Esophagus squamous epithelium (tissue), 5 donors: Measurements from ENCODE around the gene CADM4. TPM values are rescaled to one million over a fixed set of nuclear protein-coding genes. Genes with fewer than 3 reads are reported as not detected.

Source experiments
- DNase-seq: peaks from one replicate; lab custom pipeline; 2025; lab: John Stamatoyannopoulos, UW
- H3K27ac ChIP-seq, 4 donors: fragments of 200-600 bp; sonication (generic); one replicate each; pipeline ENCODE4 v1.5.1; 2016 to 2019; ENCODE audit warnings: mild to moderate bottlenecking in 1 of 4
- H3K27me3 ChIP-seq, 4 donors: fragments of 200-600 bp; sonication (generic); 1 replicate in 3 of 4; 2 replicates in 1 of 4; pipeline versions ENCODE4 v1.5.1 to v1.6.0; 2017 to 2021; ENCODE audit warnings: antibody characterized with exemption in 1 of 4
- H3K36me3 ChIP-seq, 3 donors: fragments of 200-600 bp; sonication (generic); one replicate each; pipeline ENCODE4 v1.5.1; 2016 to 2019
- H3K4me1 ChIP-seq, 3 donors: fragments of 200-600 bp; sonication (generic); one replicate each; pipeline ENCODE4 v1.5.1; 2017 to 2019
- H3K4me3 ChIP-seq, 4 donors: fragments of 200-600 bp; sonication (generic); 1 replicate in 3 of 4; 2 replicates in 1 of 4; pipeline ENCODE4 v1.5.1; 2016 to 2019; ENCODE audit warnings: mild to moderate bottlenecking in 2 of 4, moderate library complexity in 1 of 4
- H3K9me3 ChIP-seq, 3 donors: fragments of 200-600 bp; sonication (generic); one replicate each; pipeline ENCODE4 v1.5.1; 2016 to 2019
- POLR2A ChIP-seq, 4 donors: fragments of 450-650 bp; IDR thresholded peaks; one replicate each; pipeline ENCODE4 v1.6.1; 2017; ENCODE audit warnings: antibody characterized with exemption in 4 of 4, mild to moderate bottlenecking in 4 of 4, moderate library complexity in 3 of 4
- WGBS, 2 donors: methylation state at CpG; one replicate each; pipeline ENCODE4 v1.1.5; 2018; 5-methylcytosine and 5-hydroxymethylcytosine counted together
- intact Hi-C: fragments of 100-400 bp; cut with DNase I; formaldehyde crosslinking; loops from one replicate; pipeline ENCODE4 v1.15.0; 2022
- total RNA-seq, 4 donors: library from RNA; depleted of rRNA; stranded (reverse); fragments of >200 nt; gene quantifications; one replicate each; pipeline ENCODE4 v1.1.0, GENCODE V29; 2016
- TF ChIP-seq, protein P1 (sequence below), 6 experiments: fragments of 450-650 bp in 4 of 6; fragments of 200-600 bp in 2 of 6; sonication (generic) in 2 of 6; IDR thresholded peaks; one replicate each; pipeline ENCODE4 v1.5.1; 2016 to 2019; ENCODE audit warnings: antibody characterized with exemption in 6 of 6, mild to moderate bottlenecking in 4 of 6, moderate library complexity in 4 of 6
- donor health status: DM: yes; HTN: yes; CAD: no.

Gene CADM4
- total RNA-seq, 4 donors from 2014 or later, result 8.8 to 22.8 (median 10.5) TPM

DNA sequence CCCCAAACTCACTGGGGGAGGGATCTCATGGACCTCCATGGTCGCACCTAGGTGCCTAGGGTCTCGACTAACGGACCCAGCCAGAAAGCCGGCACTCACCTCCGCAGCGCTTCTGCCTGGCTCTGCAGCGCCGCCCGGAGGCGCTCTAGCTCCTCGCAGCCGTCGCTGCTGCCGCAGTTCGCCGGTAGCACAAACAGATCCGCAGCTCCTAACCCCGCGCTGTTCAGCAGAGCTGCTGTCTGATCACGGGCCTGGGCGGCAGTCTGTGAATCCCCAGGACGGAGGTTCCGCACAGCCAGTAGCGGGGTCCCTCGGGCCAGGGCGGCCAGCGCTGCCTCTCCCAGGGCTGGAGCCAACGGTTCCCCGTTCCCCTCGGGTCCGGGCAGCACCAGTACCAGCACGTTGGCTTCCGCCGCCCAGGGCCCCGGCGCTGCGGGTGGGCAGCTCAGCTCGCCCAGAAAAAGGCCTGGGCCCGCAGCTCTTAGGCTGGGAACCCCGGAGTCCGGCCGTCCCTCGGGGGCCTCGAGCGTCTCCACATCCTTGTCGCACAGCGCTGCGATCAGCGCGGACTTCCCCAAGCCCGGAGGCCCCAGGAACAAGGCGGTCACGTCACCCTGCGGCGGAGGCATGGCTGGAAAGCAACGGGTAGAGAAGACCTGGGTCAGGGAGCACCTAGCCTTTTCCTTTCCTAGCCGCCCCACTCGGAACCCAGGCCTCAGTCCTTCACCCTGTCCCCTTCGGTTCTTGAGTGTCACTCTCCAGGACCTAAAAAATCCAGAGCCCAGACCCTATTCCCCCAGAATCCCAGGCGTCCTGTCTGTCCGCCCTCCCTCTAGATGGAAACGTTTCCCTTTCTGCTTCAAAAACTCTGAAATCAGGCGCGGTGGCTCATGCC, 44.7 kb downstream of the CADM4 start:
- Histone ChIP-seq H3K36me3 (peaks cover 13 to 64% (median 22%) of the 10 kb centered on the region in 3 donors), H3K27ac (peak overlapping the region; percentile 91 to 99 (median 98)), H3K4me3 (peak overlapping the region; percentile 49 to 82 (median 74)), H3K27me3 (no peaks in the 10 kb centered on the region), H3K9me3 (no peaks in the 10 kb centered on the region), H3K4me1 (peaks cover 27 to 54% (median 29%) of the 10 kb centered on the region in 3 donors)
- no peak for DNase-seq
- intact Hi-C loops, result loop anchor here (10.0 kb wide), 1 partner anchor 60 kb away; the partner anchor contains the start of gene ZNF575
- WGBS, 2 donors, result 1 to 3% methylated on average over 25 to 31 of the region's 64 CpGs
- TF ChIP-seq, protein P1, sequence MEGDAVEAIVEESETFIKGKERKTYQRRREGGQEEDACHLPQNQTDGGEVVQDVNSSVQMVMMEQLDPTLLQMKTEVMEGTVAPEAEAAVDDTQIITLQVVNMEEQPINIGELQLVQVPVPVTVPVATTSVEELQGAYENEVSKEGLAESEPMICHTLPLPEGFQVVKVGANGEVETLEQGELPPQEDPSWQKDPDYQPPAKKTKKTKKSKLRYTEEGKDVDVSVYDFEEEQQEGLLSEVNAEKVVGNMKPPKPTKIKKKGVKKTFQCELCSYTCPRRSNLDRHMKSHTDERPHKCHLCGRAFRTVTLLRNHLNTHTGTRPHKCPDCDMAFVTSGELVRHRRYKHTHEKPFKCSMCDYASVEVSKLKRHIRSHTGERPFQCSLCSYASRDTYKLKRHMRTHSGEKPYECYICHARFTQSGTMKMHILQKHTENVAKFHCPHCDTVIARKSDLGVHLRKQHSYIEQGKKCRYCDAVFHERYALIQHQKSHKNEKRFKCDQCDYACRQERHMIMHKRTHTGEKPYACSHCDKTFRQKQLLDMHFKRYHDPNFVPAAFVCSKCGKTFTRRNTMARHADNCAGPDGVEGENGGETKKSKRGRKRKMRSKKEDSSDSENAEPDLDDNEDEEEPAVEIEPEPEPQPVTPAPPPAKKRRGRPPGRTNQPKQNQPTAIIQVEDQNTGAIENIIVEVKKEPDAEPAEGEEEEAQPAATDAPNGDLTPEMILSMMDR (IDR thresholded peaks at IDR 0.05), result peak; percentile 40 to 87 (median 66)
- TF ChIP-seq POLR2A (IDR thresholded peaks at IDR 0.05), result peak in 1 of 4 donors; percentile 41

DNA sequence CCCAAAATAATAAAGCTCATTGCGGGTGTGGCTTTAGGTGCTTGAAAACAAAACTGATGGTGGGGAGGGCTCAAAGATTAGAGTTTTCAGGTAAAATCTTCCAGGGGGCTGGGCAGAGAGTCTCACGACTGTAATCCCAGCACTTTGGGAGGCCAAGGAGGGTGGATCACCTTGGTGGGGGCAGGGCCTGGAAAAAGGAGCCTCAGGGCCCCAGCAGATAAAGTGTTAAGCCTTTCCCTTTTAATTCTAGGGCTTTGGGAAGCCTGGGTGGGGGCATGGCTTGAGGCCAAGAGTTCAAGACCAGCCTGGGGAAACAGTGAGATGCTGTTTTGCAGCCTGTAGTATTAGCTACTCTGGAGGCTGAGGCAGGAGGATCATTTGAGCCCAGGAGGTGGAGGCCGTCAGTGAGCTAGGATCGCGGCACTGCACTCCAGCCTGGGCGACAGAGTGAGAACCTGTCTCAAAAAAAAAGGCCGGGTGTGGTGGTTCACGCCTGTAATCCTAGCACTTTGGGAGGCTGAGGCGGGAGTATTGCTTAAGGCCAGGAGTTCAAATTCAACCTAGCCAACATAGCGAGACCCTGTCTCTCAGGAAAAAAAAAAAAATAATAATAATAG, 45.5 kb downstream of the CADM4 start:
- H3K36me3 ChIP-seq, result peaks cover 13 to 64% (median 17%) of the 10 kb centered on the region in 3 donors
- intact Hi-C loops, result loop anchor here (10.0 kb wide), 1 partner anchor 59 kb away; the partner anchor contains the start of gene ZNF575
- no peak for TF ChIP-seq POLR2A (IDR thresholded peaks at IDR 0.05)
- TF ChIP-seq, protein P1 (IDR thresholded peaks at IDR 0.05), result no peak

DNA sequence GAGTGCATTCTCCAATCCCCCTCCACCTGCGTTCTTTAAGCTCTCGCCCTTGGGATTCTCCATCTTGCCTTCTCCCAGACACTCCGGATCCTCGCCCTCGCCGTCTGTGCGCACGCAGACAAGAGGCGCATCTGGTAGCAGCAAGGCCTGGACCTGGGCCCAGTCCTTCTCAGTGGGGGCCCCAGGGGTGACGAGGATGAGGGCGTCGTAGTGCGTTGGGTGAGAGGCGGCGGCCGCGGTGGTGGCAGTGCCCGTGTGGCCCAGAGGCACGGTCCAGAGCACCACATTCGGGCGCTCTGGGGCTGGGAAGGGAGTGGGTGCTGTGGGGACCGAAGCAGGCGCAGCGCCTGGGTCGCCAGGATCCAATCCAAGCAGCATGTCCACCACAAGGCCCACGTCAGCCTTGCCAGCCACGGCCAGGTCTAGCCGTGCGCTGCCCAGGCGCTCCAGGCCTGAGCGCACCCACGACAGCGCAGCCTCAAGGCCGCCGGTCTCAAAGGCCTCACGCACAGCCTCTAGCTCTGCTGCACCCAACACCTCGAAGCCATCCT, 46.8 kb downstream of the CADM4 start:
- H3K27me3 ChIP-seq, result no peaks in the 10 kb centered on the region
- 95% methylated on average over 4 to 8 of the region's 37 CpGs for WGBS, 2 donors
- H3K27ac ChIP-seq, result no peak overlapping the region
- intact Hi-C loops, result loop anchor here (10.0 kb wide), 1 partner anchor 58 kb away; the partner anchor contains the start of gene ZNF575
- TF ChIP-seq, protein P1 (IDR thresholded peaks at IDR 0.05), result no peak
- TF ChIP-seq POLR2A (IDR thresholded peaks at IDR 0.05), result no peak
- peaks cover 12 to 57% (median 13%) of the 10 kb centered on the region in 3 donors for H3K36me3 ChIP-seq
- no peak overlapping the region for H3K4me3 ChIP-seq
- no peak for DNase-seq
- H3K9me3 ChIP-seq, result no peaks in the 10 kb centered on the region
- H3K4me1 ChIP-seq, result peaks cover 26 to 46% (median 27%) of the 10 kb centered on the region in 3 donors

More for the DNA sequence above, 45.5 kb downstream of the CADM4 start:
- Histone ChIP-seq H3K27me3 (no peaks in the 10 kb centered on the region), H3K4me3 (peak overlapping the region; percentile 49 to 82 (median 74)), H3K27ac (peak overlapping the region in 3 of 4 donors; percentile 91 to 99 (median 97)), H3K9me3 (no peaks in the 10 kb centered on the region), H3K4me1 (peaks cover 27 to 54% (median 29%) of the 10 kb centered on the region in 3 donors)
- DNase-seq, result no peak
- 85% methylated on average over 10 of the region's 10 CpGs for WGBS, 2 donors

DNA sequence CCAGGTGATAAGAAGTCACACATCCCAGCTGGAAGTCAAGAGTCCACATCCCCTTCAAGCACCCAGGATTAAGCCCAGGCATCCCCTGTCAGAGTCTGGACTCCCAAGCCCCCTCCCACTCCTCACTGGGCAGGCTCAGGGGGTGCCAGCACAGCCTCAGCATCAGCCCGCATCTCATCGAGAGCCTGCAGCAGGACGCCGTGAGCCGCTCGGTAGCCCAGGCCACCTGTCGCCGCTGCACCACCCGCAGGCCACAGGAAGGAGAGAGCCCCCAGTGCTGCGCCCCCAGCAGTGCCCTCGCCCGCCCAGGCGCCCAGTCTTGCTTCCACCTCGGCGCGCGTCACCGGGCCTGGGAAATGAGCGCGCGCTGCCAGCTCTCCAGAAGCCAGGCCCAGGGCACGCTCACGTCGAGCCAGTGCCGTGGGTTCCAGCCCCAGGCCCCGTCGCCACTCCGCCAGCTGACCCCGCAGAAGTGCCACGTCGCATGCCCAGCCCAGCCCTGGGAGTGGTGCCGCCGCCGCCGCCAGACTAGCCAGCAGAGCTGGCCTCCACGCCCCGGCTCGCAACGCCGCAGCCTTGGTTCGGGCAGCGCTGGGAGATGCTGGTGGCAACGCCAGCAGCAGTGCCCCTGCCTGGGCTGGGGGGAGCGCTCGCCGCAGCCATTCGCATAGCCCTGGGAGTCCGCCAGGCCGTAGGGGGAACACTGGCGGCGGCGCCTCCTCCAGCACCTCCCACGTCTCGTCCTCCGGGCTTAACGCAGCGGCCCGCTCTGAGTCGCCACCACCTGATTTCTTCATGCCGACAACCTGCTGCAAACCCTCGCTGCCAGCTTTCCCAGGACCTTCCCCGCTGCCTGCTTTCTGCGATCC, 47.5 kb downstream of the CADM4 start:
- H3K4me1 ChIP-seq, result peaks cover 19 to 38% (median 20%) of the 10 kb centered on the region in 3 donors
- no peak for TF ChIP-seq POLR2A (IDR thresholded peaks at IDR 0.05)
- TF ChIP-seq, protein P1 (IDR thresholded peaks at IDR 0.05), result no peak
- H3K9me3 ChIP-seq, result no peaks in the 10 kb centered on the region
- no peak overlapping the region for H3K4me3 ChIP-seq
- intact Hi-C loops, result loop anchor here (10.0 kb wide), 1 partner anchor 57 kb away; the partner anchor contains the start of gene ZNF575
- 90 to 97% methylated on average over 14 to 23 of the region's 63 CpGs for WGBS, 2 donors
- H3K27me3 ChIP-seq, result no peaks in the 10 kb centered on the region
- H3K36me3 ChIP-seq, result peaks cover 12 to 58% (median 13%) of the 10 kb centered on the region in 3 donors
- no peak for DNase-seq
- H3K27ac ChIP-seq, result no peak overlapping the region
